Skin of body (tissue), 2 donors: ENCODE data around the gene RCBTB2. TPM values are rescaled to one million over a fixed set of nuclear protein-coding genes. Genes with fewer than 3 reads are reported as not detected.
A peak's percentile ranks its signal among the peaks of the same experiment; 100 is the strongest.

Experiments
- DNase-seq: peaks from one replicate; lab custom pipeline; 2025; lab: John Stamatoyannopoulos, UW
- total RNA-seq: library from RNA; depleted of rRNA; stranded (reverse); fragments of >200 nt; gene quantifications from one replicate; pipeline ENCODE4 v1.2.3, GENCODE V29; 2014

The RCBTB2 gene
- total RNA-seq, 1 donor from 2014 or later = 12.5 TPM

DNA sequence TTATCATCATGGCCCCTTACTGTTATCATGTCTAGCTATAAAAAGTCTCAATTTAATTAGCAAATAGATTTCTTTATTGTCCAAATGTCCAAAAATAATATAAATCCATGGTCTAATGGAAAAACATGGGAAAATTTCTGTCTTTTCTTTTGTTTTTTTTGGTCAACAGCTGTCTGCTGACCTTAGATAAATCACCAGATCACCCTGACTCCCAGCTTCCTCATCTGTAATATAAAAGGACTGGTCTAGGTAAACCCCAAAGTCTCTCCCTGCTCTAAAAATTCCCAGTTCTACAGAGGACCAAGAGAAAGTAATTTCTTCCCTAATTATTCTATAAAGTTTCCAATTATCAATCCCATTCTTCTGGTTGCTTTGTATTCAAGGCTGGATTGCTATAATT, 30.7 kb upstream of the RCBTB2 start:
- no peak for DNase-seq

DNA sequence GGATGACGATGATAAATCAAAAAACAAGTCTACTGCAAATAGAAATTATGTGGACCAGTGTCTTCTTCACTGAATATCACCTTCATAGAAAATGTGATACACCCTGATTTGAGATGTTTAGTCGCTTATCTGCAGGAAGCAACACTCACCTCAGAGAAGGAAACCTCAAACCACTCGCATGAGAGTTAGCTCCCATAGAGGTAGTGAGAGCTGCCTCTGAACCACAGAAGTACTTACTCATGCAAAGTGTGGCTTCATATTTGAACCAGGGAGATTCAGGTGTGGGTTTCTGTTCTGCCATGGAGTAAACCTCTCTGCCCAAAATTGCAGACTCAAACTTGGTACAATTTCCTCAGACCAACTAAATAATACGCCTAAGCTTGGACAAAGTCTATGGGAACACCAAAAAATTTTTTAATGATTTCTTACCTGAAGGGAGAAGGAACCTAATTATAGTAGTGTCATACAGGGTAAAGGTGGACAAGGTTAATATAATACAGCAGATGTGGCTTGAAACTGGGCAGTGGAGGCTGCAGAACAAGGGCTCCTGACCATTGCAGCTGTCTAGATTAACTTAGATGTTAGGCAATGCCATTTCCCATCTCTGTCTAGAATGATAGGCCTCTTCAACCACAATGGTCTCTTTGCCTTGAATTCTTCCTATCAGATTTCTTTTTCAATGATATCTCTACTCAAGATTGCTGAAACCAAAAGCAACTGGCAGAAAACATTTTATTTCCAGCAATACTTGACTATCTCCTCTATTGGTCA, 29.6 kb upstream of the RCBTB2 start:
- no peak for DNase-seq

DNA sequence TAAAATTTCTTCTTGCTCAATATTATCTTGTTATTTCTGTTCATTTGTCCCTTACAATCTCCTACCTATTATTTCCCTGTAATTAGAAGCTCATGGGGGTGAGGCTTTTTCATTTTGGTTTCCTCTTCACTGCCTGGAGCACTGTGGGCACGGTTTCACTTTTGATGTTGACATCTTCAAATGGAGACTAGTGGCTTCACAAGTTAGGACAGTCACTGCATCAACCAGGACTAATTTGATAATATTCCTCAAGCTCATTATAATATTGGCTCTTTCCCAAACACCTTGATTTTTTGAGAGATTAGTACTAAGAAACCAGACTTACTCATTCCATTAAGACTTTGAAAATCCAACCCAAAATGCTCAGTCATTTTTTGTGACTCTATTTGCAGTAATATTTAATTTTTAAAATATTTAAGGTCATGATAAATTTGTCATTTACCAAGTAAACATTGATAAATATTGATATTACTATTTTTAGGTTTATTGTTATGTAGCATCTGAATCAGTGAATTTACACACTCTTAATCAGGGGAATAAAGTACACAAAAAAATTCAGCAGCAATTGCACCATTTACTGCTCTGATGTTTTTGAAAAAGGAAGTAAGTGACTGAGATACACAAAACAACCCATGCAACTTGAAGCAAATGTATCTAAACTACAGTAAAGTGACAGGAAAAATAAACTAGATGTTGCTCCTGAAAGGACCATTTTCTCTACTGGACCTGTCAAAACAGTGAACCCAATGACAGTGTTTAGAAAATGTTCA, 28.8 kb upstream of the RCBTB2 start:
- no peak for DNase-seq

DNA sequence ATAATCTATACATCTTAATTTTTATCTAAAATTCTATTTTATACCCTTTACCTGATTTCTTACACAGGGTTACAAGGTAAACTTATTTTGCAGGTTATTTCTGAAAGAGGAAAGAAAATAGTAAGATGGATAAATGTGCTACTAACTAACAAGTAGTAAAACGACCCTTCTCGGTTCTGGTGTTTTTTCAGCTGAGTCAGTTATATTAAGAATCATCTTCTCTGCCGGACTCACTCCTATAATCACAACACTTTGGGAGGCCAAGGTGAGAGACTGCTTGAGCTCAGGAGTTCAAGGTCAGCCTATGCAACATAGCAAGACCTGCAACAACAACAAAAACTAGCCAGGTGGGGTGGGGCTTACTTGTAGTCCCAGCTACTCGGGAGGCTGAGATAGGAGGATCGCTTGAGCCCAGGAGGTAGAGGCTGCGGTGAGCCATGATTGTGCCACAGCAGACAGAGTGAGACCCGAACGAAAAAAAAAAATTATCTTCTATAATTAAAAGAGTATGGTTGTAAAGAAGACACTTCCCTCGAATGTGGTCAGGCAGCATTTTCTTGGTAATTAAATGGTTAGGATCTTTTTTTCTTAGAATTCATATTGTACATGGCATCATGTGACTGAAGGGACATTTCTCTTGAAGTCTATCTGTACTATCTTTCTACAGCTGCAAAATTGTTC, 27.9 kb upstream of the RCBTB2 start:
- no peak for DNase-seq

DNA sequence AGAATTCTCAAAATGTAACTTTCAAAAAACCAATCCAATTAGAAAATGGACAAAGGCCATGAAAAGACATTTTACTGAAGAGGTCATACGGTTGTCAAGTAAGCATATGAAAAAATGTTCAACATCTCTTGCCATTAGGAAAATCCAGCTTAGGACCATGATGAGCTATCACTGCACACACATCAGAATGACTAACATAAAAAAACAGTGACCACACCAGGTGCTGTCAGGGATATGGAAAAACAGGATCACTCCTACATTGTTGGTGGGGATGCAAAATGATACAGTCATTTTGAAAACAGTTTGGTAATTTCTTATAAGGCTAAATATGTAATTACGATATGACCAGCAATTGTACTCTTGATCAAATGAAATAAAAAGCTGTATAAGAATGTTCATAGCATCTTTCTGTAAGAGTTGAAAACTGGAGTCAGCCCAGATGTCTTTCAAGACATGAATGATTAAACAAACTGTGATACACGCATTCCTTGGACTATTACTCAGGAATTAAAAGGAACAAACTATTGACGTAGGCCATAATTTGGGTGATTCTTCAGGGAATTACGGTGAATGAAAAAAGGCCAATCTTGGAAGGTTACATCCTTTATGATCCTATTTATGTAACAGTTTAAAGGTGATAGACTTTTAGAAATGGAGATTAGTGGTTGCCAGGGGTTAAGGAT, 26.9 kb upstream of the RCBTB2 start:
- no peak for DNase-seq

DNA sequence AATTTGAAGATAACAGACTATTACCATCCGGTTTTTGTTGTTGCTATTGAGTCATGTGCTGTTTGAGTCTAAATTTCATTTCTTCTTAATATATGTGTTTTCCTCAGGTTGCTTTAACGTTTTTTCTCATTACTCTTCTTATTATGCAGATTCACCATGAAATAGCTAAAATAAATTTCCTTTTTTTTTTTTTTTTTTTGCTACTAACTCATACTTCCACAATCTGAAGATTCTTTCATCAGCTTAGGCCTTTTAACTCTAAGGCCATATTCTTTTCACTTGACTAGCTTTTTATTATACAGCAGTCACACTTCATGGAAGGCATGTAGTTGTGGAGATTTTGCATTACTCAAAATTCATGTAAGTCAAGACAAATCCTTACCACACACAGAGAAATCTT, 23.9 kb upstream of the RCBTB2 start:
- DNase-seq = no peak

DNA sequence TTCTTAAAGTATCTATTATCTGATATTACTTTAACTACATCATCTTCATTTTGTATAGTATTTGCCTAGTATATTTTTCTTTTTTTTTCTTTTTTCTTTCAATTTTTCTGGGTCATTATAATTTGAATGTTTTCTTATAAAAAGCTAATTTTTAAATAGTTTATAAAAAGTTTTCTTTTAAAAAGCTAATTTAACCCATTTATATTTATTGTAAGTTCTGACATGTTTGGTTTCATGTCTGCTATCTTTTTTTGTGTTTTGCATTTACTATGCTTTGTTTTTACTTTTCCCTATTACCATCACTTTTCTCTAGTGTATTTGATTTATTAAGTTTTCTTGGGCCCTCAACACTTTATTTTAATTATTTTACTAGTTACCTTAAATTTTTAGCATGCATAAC, 22.6 kb upstream of the RCBTB2 start:
- DNase-seq = no peak

DNA sequence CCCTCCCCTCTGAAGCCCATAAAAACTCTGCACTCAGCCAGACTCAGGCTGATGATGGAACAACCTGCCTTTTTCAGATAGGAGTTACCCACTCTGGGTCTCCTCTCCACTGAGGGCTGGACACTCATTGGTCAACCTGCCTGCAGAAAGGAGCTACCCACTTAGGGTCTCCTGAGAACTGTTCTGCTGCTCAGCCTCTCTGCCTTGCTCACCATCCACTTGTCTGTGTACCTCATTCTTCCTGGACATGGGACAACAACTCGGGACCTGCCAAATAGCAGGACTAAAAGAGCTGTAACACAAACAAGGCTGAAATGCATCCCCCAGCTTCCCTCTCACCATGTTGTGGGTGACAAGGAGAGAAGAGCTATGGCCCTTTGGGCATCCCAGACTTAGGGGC, 18.4 kb upstream of the RCBTB2 start:
- no peak for DNase-seq

DNA sequence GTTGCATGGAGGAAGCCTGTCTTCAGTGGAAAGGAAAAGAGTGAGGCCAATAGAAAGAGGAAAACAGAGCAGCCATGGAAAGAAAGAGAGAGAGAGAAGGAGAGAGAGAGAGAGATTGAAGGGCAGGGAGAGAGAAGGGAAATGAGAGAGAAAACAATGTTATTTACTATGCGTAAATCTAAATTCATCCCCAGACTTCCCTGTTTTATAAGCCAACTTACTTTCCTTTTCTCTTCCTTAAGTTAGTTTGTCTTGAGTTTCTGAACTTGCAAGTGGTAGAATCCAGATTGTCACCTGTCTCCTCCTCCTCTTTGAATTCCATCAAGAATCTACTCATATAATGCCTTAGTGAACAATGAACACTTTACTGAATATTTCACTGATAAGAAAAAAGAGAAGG, 16.8 kb upstream of the RCBTB2 start:
- no peak for DNase-seq

DNA sequence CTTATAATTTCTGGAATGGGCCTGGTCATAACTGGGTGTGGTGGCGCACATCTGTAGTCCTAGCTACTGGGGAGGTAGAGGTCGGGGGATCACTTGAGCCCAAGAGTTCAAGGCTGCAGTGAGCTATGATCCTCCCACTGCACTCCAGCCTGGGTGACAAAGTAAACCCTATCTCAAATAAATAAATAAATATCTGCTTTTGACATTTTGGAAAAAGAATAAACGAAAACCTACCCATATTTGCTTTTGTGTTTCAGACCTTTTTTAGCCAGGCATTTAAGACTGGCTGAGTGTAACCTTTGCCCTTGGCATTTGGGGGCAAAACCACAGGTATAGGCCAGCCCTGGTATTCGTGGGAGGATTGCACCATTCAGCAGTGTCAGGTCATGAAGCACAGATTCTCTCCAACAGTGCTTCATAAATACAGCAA, 14.8 kb upstream of the RCBTB2 start:
- DNase-seq = no peak

DNA sequence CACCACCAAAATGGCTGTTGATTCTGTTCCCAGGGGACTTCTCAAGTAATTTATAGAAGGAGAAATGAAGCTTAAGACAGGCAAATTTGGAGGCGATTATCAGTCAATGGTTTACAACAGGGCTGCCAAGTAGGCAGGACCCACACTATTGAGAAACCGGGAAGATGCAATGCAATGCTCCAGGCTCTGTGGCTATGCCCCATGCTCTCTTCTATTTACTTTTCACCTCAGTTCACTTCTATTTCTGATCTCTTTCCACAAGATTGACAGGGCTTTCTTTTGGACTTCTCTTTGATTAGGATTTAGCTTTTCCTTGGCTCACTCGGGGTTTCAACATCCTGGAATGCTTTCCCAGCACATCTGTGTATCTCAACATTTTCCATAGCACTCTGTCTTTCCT, 12.7 kb upstream of the RCBTB2 start:
- no peak for DNase-seq

DNA sequence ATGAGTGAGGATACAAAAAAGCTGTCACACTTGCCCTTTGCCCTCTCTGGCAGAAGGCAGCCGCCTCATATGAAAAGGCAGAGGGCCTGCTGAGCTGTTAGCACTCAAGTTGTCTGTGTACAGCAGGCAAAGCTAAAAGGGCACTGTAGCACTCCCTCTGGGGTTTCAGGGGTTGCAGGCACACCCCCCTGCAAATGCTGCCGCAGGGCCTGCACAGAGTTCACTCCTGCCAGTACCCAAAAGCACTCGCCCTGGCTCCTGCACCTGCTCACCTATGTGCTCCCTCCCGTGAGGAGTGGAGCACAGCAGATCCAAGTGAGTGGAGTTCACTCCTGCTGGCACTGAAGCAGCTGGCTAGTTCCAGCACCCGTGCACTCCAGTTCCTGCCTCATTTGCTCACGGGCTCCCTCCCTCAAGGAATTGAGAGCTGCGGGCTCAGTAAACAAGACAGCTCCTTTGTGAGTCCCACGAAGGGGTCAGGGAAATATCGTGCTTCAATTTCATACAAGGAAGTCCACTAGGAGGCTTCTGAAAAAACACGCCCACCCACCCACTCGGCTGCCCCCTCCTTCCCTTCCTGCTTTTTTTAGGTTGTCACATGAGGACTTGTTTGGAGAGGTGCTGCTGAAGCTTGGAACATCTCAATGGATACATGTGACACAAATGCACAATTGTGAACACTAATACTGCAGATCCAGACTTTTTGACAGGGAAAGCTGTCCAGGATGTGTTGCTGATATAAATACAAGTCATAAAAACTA, 9.9 kb upstream of the RCBTB2 start:
- DNase-seq = peak; percentile 21

DNA sequence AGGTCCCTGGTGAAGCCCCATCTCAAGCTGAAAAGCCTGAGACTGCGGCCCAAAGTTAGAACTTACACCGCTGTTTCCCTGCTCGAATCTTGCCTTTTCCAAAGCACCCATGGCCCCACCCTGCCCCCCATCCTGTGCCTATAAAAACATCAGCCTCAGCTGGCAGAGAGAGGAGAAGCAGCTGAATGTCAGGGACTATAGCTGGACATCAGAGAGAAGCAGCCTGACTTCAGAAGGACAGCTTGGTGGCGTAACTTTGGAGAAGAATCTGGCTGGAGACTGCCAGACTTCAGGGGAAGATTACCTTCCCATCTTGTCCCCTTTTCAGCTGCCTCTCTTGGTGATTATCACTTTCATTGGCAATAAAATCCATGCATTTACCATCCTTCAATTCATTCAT, 9.3 kb upstream of the RCBTB2 start:
- DNase-seq = no peak

DNA sequence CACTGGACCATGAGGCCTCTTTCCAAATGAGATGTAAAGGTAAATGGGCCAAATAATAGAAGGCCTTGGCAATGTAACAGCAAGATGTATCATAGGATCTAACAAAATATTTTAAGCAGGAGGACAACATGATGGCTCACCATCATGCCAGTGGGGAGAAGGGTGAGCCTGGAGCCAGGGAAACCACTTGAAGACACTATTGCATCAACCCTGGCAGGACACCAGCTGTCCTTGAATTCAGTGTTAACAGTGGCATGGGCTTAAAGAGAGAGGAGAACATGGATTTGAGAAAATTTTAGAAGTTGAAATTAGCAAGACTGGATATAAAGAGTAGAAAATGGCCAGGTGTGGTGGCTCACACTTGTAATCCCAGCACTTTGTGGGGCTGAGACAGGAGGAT, 6.7 kb upstream of the RCBTB2 start:
- DNase-seq = no peak

DNA sequence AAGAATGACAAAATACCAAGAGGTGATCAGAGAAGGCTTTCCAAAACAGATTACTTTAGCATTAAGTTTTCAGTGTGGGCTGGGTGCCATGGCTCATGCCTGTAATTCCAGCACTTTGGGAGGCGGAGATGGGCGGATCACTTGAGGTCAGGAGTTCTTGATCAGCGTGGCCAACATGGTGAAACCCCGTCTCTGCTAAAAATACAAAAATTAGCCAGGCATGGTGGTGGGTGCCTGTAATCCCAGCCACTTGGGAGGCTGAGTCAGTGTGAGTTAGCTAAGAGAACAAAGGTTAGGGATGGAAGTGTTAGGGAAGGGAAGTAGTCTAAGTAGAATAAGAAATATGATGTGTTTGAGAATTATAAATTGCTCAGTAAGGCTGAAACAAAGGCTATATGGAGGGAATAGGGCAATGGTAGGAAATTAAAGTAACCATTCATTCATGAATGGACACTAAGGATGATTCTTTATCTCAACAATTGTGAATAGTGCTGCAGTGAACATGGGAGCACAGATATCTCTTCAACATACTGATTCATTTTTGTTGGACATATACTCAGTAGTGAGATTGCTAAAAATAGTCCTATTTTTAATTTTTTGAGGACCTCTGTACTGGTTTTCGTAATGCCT, 3.9 kb upstream of the RCBTB2 start:
- no peak for DNase-seq

DNA sequence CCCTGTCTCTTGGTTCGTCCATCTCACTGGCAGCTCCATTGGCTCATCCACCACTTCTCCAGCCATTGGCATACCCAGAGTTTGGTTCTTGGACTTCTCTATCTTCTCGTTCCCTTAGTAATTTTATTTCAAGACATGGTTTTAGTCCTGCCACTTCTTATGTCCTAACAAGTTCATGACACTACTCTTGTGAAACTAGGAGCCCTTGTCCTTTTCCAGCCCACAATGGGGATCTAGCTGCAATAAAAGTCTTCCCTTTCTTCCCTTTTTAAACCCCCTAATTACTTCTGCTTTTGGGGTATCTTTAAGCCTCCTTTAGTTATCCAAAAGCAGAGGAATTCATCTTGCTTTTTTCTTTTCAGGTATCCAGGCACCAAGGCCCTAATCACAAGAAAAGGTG, 2.9 kb upstream of the RCBTB2 start:
- no peak for DNase-seq

DNA sequence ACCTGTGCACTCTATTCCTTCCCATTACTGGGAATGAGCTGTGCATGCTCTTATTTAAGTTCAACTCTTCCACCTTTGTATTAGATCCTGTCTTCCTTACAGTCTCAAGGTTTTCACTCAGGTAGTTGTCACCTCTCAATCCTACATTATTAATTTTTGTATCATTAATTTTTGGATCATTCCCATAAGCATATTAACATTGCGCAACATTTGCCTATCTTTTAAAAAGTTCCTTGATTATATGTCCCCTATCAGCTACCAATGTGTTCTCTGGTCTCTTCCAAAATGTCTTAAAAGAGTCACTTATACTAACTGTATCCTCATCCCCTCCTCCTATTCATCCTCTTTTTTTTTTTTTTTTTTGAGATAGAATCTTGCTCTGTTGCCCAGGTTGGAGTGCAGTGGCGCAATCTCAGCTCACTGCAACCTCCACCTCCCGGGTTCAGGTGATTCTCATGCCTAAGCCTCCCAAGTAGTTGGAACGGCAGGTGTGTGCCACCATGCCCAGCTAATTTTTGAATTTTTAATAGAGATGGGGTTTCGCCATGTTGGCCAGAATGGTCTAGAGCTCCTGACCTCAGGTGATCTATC, 2.1 kb upstream of the RCBTB2 start:
- DNase-seq = no peak

DNA sequence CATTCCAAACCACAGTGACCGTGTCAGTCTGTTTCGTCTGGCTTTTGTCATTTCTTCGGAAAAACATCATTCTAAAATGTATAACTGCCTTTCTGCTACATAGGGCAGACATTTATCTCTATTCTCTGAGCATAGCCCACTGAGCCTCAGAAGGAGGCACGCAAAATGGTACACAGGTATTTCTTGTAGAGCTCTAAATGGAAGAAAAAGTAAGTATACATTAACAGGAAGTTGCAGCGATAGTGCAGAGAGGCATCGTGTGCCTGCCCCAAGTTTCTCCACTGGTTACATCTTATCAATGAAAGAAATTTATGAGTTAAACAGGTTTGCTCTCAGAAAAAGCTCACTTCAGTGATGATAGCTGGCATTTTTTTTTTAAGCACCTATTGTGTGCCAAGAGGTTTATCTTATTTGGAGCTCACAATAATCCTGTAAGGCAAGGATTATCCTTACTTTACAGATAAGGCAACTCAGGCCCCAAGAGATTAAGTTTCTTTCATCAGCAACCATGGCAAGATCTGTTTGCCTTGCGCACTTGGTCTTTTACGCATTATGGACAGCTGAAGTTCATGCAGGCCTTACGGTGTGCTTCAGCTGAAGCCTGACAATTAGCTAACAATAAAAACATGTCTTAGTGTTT, 1.2 kb upstream of the RCBTB2 start:
- no peak for DNase-seq

DNA sequence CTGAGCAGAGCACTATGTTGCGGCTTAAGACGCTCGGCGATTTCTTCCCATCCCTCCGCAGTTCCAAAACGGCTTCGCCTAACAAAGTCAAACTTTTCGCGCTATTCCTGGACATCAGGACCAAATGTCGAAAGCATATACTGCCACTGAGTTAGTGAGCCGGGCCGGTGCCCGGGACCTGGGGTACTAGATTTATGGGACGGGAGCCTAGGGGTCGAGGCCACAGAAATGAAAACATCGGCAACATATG, 699 bp downstream of the RCBTB2 start:
- DNase-seq = no peak
